ENCODE measurements around the gene PRKCZ. TPM values are rescaled to one million over a fixed set of nuclear protein-coding genes. Genes with fewer than 3 reads are reported as not detected.

The PRKCZ gene
- total and polyA plus RNA-seq, 2 of the 4 experiments (the other 2 are of a cell fraction), result 2.0 to 3.5 TPM

- no peak overlapping the region for H3K18ac ChIP-seq (ENCODE audit: low read depth, low read length)
- no peak overlapping the region for H2AK5ac ChIP-seq (ENCODE audit: low read depth, low read length)
- no peak overlapping the region for H2BK15ac ChIP-seq (ENCODE audit: low read depth, low read length)
- TF ChIP-seq SMC3 (IDR thresholded peaks at IDR 0.05; ENCODE audit: low read depth, low read length), result no peak
- TF ChIP-seq RCOR1 (IDR thresholded peaks at IDR 0.05; ENCODE audit: insufficient replicate concordance, low read length), result no peak
- TF ChIP-seq CHD1 (IDR thresholded peaks at IDR 0.05; ENCODE audit: low read depth, low read length), result no peak
- no peak for TF ChIP-seq RFX5 (IDR thresholded peaks at IDR 0.05; ENCODE audit: low read depth, low read length)
- no peak for TF ChIP-seq FOS (IDR thresholded peaks at IDR 0.05; ENCODE audit: low read depth, low read length)
- no peak overlapping the region for H4K91ac ChIP-seq (ENCODE audit: insufficient read depth, low read depth, low read length)
- ChIA-PET CTCF (no interaction called here), POLR2A (ENCODE audit: unreplicated experiment) (no interaction called here)
- no peak overlapping the region for H3K9ac ChIP-seq (ENCODE audit: low read depth, low read length)
- BruUV-seq (replicated peaks), result no TSS peak
- dilution Hi-C loops (cut with HindIII; ENCODE audit: low sequenced_read_pairs, unreplicated experiment) (no loop called here), intact Hi-C loops (cut with micrococcal nuclease) (no loop called here), in situ Hi-C loops (cut with MboI; ENCODE audit: low sequenced_read_pairs) (no loop called here)
- no peak for DNase-seq
- 90% methylated on average over 11 of the region's 43 CpGs; no CpG with 5 or more reads in 1 of the 2 experiments for WGBS, 2 experiments (ENCODE audit: extremely low coverage in 2 of 2, insufficient read length in 1 of 2)
- H3K56ac ChIP-seq (ENCODE audit: extremely low read depth, insufficient read depth, low read length), result no peak overlapping the region
- no peak overlapping the region for H3K4me2 ChIP-seq (ENCODE audit: low read depth, low read length)
- H3K27me3 ChIP-seq (ENCODE audit: control insufficient read depth, insufficient read depth, low read length), result peaks cover 9% of the 10 kb centered on the region; the same call in 1 of the 2 replicates
- no peak overlapping the region for H2BK20ac ChIP-seq (ENCODE audit: low read depth, low read length)
- peaks cover 3% of the 10 kb centered on the region for H3K4me1 ChIP-seq (ENCODE audit: control insufficient read depth, insufficient read depth, low read length)
- H3K4ac ChIP-seq (ENCODE audit: low read depth, low read length), result no peak overlapping the region
- H2BK120ac ChIP-seq (ENCODE audit: low read depth, low read length), result no peak overlapping the region
- H2BK5ac ChIP-seq (ENCODE audit: low read depth, low read length, poor library complexity, severe bottlenecking), result no peak overlapping the region
- H3K14ac ChIP-seq (replicated peaks; ENCODE audit: low read depth, low read length), result no peak overlapping the region
- no peak overlapping the region for H2AK9ac ChIP-seq (replicated peaks; ENCODE audit: low read depth, low read length, poor library complexity)
- H4K5ac ChIP-seq (ENCODE audit: low read depth, low read length), result no peak overlapping the region
- no peak overlapping the region for H4K8ac ChIP-seq (ENCODE audit: low read depth in 2 of 2, low read length in 2 of 2)
- ATAC-seq (ENCODE audit: low read depth), result no peak
- H3K9me1 ChIP-seq (ENCODE audit: insufficient read depth, low read length), result no peaks in the 10 kb centered on the region
- H3K23ac ChIP-seq (ENCODE audit: low read depth, low read length), result no peak overlapping the region
- no peak overlapping the region for H3K4me3 ChIP-seq (ENCODE audit: insufficient read depth, low read depth, low read length)
- H4K20me1 ChIP-seq (ENCODE audit: insufficient read depth, low read length), result no peaks in the 10 kb centered on the region
- no peak overlapping the region for H3K27ac ChIP-seq (ENCODE audit: insufficient read depth, low read length)
- H3K79me1 ChIP-seq (ENCODE audit: low read depth in 1 of 2, low read length in 2 of 2), result no peaks in the 10 kb centered on the region
- H3K9me3 ChIP-seq (ENCODE audit: control insufficient read depth, insufficient read depth, low read length), result peaks cover 1% of the 10 kb centered on the region; the same call in 1 of the 2 replicates
- no peaks in the 10 kb centered on the region for H3K36me3 ChIP-seq (ENCODE audit: control insufficient read depth, insufficient read depth, low read length)
- H2AFZ ChIP-seq (replicated peaks; ENCODE audit: low read length, poor library complexity), result no peak overlapping the region
Measured at GRCh38 chr1:2169200-2169836, 119.1 kb downstream of the PRKCZ start.
